ENCODE data around the gene GABPB1.
A peak's percentile ranks its signal among the peaks of the same experiment; 100 is the strongest.
"Not testable (repeated sequence)": the region's sequence is repeated elsewhere in the genome, so short reads cannot be mapped to it uniquely, and the experiment has no call there.

Gene GABPB1

GRCh38 chr15:50354838-50355618 is at the start of gene GABPB1:
TSS of gene GABPB1 (minus strand) at chr15:50355198. CDS start at chr15:50309798, 45,400 bp downstream.
- Histone ChIP-seq H3K36me3 (ENCODE audit: control insufficient read depth in 5 of 5, insufficient read depth in 5 of 5, low read length in 5 of 5) (peaks cover 0 to 4% (median 3%) of the 10 kb centered on the region in 5 donors), H3K4me3 (ENCODE audit: low read depth in 1 of 5, low read length in 5 of 5) (peak within 1 kb of the TSS; percentile 72 to 98 (median 94)), H3K27ac (ENCODE audit: low read depth, low read length) (peak within 1 kb of the TSS; percentile 99), H3K9ac (ENCODE audit: low read length in 5 of 5) (peak within 1 kb of the TSS; percentile 82 to 99 (median 99)), H3K27me3 (ENCODE audit: control insufficient read depth in 5 of 5, insufficient read depth in 4 of 5, low read length in 5 of 5) (no peaks in the 10 kb centered on the region), H3K4me1 (ENCODE audit: control insufficient read depth in 5 of 5, insufficient read depth in 5 of 5, low read length in 5 of 5) (peaks cover 9 to 52% (median 50%) of the 10 kb centered on the region in 5 donors), H3K9me3 (ENCODE audit: control insufficient read depth in 5 of 5, low read length in 5 of 5) (no peaks in the 10 kb centered on the region)

DNA sequence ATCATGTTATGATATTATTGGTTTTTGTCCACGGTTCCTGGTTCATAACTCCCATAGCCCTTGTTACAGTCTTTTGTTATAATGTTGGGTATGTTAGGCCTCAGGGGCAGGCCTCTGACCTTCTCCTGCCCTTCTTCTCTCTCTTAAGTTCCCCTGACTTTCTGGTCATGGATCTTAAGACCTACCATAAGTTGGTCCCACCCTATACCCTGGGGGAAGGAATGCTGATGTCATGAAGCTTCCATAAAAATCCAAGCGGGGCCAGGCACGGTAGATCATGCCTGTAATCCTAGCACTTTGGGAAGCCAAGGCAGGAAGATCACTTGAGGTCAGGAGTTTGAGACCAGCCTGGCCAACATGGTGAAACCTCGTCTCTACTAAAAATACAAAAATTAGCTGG is 36.6 kb upstream of the GABPB1 start:
- H3K4me3 ChIP-seq (ENCODE audit: low read depth in 1 of 5, low read length in 5 of 5); H3K27ac ChIP-seq (ENCODE audit: low read depth, low read length); H3K27me3 ChIP-seq (ENCODE audit: control insufficient read depth in 5 of 5, insufficient read depth in 4 of 5, low read length in 5 of 5); H3K36me3 ChIP-seq (ENCODE audit: control insufficient read depth in 5 of 5, insufficient read depth in 5 of 5, low read length in 5 of 5); H3K9ac ChIP-seq (ENCODE audit: low read length in 5 of 5); H3K4me1 ChIP-seq (ENCODE audit: control insufficient read depth in 5 of 5, insufficient read depth in 5 of 5, low read length in 5 of 5); H3K9me3 ChIP-seq (ENCODE audit: control insufficient read depth in 5 of 5, low read length in 5 of 5): not testable (repeated sequence)

DNA sequence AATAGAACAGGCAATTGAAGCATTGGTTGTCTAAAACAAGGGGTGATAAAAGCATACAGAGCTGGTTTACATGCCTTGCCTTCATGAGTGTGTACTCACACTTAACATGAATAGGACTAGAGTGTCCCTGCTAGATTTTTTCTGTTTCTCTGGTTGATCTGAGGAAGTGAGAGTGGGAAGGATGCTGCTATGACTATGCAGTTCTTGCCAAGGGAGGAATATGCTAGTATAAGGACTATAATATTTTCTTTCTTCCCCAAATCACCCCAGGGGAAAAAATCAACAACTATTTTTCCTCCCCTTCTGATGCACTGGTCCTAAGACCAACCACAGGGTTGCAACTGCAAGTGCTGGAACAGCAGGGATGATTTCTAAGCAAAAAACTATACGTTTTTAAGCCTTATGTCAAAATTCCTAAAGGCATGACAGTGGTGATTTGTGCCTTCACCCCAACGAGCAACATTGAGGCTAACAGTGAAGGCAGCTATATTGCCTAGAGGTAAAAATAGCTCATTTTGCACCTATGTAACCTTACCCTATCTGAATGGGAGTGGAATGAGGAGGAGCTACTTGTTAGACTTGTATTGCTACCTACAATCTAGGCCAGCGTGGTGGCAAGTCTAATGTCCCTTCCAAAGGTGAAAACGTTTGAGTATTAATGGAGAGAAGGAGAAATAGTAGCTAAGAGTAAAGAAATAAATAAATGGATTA is 35.7 kb upstream of the GABPB1 start:
- Histone ChIP-seq H3K4me1 (ENCODE audit: control insufficient read depth in 5 of 5, insufficient read depth in 5 of 5, low read length in 5 of 5) (peaks cover 0 to 2% (median 0%) of the 10 kb centered on the region in 5 donors), H3K9me3 (ENCODE audit: control insufficient read depth in 5 of 5, low read length in 5 of 5) (no peaks in the 10 kb centered on the region), H3K27ac (ENCODE audit: low read depth, low read length) (no peak overlapping the region), H3K27me3 (ENCODE audit: control insufficient read depth in 5 of 5, insufficient read depth in 4 of 5, low read length in 5 of 5) (no peaks in the 10 kb centered on the region), H3K36me3 (ENCODE audit: control insufficient read depth in 5 of 5, insufficient read depth in 5 of 5, low read length in 5 of 5) (no peaks in the 10 kb centered on the region), H3K9ac (ENCODE audit: low read length in 5 of 5) (no peak overlapping the region), H3K4me3 (ENCODE audit: low read depth in 1 of 5, low read length in 5 of 5) (no peak overlapping the region)

DNA sequence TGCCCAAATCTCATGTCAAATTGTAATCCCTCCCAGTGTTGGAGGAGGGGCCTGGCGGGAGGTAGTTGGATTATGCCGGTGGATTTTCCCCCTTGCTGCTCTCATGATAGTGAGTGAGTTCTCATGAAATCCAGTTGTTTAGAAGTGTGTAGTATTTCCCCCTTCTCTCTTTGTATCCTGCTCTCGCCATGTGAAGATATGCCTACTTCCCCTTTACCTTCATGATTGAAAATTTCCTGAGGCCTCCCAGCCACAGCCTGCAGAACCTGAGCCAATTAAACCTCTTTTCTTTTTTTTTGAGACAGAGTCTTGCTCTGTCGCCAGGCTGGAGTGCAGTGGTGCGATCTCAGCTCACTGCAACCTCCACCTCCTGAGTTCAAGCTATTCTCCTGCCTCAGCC is 27.4 kb upstream of the GABPB1 start:
- not testable (repeated sequence) for H3K9ac ChIP-seq (ENCODE audit: low read length in 5 of 5); H3K9me3 ChIP-seq (ENCODE audit: control insufficient read depth in 5 of 5, low read length in 5 of 5); H3K27ac ChIP-seq (ENCODE audit: low read depth, low read length); H3K27me3 ChIP-seq (ENCODE audit: control insufficient read depth in 5 of 5, insufficient read depth in 4 of 5, low read length in 5 of 5); H3K36me3 ChIP-seq (ENCODE audit: control insufficient read depth in 5 of 5, insufficient read depth in 5 of 5, low read length in 5 of 5); H3K4me1 ChIP-seq (ENCODE audit: control insufficient read depth in 5 of 5, insufficient read depth in 5 of 5, low read length in 5 of 5); H3K4me3 ChIP-seq (ENCODE audit: low read depth in 1 of 5, low read length in 5 of 5)

DNA sequence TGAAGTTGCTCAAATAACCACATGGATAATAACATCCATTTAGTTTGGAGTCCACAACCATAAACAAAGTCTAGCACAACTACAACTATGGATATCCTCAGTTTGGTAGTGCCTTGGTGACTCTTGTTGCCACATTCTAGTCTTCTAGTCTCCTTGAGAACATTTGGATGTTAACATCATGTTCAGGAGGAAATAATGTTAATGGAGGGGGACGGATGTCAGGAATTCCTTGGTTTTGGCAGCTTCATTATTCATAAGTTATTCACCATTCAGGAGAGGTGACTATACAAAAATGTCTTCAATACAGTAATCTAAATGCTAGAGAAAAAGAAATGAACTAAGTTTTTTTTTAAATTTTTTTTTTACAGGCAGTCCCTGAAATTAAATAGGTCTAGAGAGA is 26.4 kb upstream of the GABPB1 start:
- Histone ChIP-seq H3K4me1 (ENCODE audit: control insufficient read depth in 5 of 5, insufficient read depth in 5 of 5, low read length in 5 of 5) (no peaks in the 10 kb centered on the region), H3K36me3 (ENCODE audit: control insufficient read depth in 5 of 5, insufficient read depth in 5 of 5, low read length in 5 of 5) (no peaks in the 10 kb centered on the region), H3K27me3 (ENCODE audit: control insufficient read depth in 5 of 5, insufficient read depth in 4 of 5, low read length in 5 of 5) (no peaks in the 10 kb centered on the region), H3K27ac (ENCODE audit: low read depth, low read length) (no peak overlapping the region), H3K4me3 (ENCODE audit: low read depth in 1 of 5, low read length in 5 of 5) (no peak overlapping the region), H3K9me3 (ENCODE audit: control insufficient read depth in 5 of 5, low read length in 5 of 5) (no peaks in the 10 kb centered on the region), H3K9ac (ENCODE audit: low read length in 5 of 5) (no peak overlapping the region)

DNA sequence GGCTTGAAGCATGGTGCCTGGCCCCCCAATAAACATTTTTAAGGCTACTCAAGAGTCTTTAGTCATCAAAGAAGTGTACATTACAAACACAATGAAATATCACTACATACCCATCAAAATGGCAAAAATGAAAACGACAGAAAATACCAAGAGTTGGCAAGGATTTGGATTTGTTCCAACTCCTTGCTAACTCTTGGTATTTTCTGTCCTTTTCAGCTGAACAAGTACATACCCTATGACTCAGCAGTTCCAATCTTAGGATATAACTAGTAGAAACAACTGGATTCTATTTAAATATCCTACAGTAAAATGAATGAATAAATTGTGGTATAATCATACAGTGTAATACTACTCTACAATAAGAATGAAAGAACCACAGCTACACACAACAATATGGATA is 25.1 kb upstream of the GABPB1 start:
- Histone ChIP-seq H3K36me3 (ENCODE audit: control insufficient read depth in 5 of 5, insufficient read depth in 5 of 5, low read length in 5 of 5) (no peaks in the 10 kb centered on the region), H3K27ac (ENCODE audit: low read depth, low read length) (no peak overlapping the region), H3K4me3 (ENCODE audit: low read depth in 1 of 5, low read length in 5 of 5) (no peak overlapping the region), H3K9me3 (ENCODE audit: control insufficient read depth in 5 of 5, low read length in 5 of 5) (no peaks in the 10 kb centered on the region), H3K27me3 (ENCODE audit: control insufficient read depth in 5 of 5, insufficient read depth in 4 of 5, low read length in 5 of 5) (no peaks in the 10 kb centered on the region), H3K4me1 (ENCODE audit: control insufficient read depth in 5 of 5, insufficient read depth in 5 of 5, low read length in 5 of 5) (no peaks in the 10 kb centered on the region), H3K9ac (ENCODE audit: low read length in 5 of 5) (no peak overlapping the region)

DNA sequence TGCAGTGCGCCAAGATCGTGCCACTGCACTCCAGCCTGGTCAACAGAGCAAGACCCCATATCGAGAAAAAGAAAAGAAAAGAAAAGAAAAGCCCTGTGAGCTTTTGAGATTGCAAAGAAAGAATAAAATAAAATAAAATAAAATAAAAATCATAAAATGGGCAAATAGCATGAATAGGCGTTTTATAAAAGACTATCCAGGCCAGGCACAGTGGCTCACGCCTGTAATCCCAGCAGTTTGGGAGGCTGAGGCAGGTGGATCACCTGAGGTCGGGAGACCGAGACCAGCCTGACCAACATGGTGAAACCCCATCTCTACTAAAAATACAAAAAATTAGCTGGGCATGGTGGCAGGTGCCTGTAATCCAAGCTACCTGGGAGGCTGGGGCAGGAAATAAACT is 24.4 kb upstream of the GABPB1 start:
- not testable (repeated sequence) for H3K36me3 ChIP-seq (ENCODE audit: control insufficient read depth in 5 of 5, insufficient read depth in 5 of 5, low read length in 5 of 5); H3K27me3 ChIP-seq (ENCODE audit: control insufficient read depth in 5 of 5, insufficient read depth in 4 of 5, low read length in 5 of 5); H3K27ac ChIP-seq (ENCODE audit: low read depth, low read length)

DNA sequence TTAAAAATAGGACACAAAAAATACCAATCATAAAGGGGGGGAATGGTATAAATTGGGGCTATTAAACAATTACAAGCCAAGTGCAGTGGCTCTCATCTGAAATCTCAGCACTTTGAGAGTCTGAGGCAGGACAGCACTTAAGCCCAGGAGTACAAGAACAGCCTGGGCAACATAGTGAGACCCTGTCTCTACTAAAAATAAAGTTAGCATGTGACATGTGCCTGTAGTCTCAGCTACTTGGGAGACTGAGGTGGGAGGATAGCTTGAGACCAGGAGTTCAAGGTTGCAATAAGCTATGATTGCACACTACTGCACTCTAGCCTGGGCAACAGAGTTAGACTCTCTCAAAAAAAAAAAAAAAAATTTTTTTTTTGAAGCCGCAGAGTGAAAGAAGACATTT is 23.8 kb upstream of the GABPB1 start:
- H3K9ac ChIP-seq (ENCODE audit: low read length in 5 of 5) = no peak overlapping the region
- H3K9me3 ChIP-seq (ENCODE audit: control insufficient read depth in 5 of 5, low read length in 5 of 5) = no peaks in the 10 kb centered on the region
- no peaks in the 10 kb centered on the region for H3K36me3 ChIP-seq (ENCODE audit: control insufficient read depth in 5 of 5, insufficient read depth in 5 of 5, low read length in 5 of 5)
- no peaks in the 10 kb centered on the region for H3K4me1 ChIP-seq (ENCODE audit: control insufficient read depth in 5 of 5, insufficient read depth in 5 of 5, low read length in 5 of 5)
- H3K27ac ChIP-seq (ENCODE audit: low read depth, low read length) = no peak overlapping the region
- no peak overlapping the region for H3K4me3 ChIP-seq (ENCODE audit: low read depth in 1 of 5, low read length in 5 of 5)
- H3K27me3 ChIP-seq (ENCODE audit: control insufficient read depth in 5 of 5, insufficient read depth in 4 of 5, low read length in 5 of 5) = no peaks in the 10 kb centered on the region

More for the DNA sequence above, 24.4 kb upstream of the GABPB1 start:
- not testable (repeated sequence) for H3K9ac ChIP-seq (ENCODE audit: low read length in 5 of 5); H3K9me3 ChIP-seq (ENCODE audit: control insufficient read depth in 5 of 5, low read length in 5 of 5); H3K4me3 ChIP-seq (ENCODE audit: low read depth in 1 of 5, low read length in 5 of 5); H3K4me1 ChIP-seq (ENCODE audit: control insufficient read depth in 5 of 5, insufficient read depth in 5 of 5, low read length in 5 of 5)

DNA sequence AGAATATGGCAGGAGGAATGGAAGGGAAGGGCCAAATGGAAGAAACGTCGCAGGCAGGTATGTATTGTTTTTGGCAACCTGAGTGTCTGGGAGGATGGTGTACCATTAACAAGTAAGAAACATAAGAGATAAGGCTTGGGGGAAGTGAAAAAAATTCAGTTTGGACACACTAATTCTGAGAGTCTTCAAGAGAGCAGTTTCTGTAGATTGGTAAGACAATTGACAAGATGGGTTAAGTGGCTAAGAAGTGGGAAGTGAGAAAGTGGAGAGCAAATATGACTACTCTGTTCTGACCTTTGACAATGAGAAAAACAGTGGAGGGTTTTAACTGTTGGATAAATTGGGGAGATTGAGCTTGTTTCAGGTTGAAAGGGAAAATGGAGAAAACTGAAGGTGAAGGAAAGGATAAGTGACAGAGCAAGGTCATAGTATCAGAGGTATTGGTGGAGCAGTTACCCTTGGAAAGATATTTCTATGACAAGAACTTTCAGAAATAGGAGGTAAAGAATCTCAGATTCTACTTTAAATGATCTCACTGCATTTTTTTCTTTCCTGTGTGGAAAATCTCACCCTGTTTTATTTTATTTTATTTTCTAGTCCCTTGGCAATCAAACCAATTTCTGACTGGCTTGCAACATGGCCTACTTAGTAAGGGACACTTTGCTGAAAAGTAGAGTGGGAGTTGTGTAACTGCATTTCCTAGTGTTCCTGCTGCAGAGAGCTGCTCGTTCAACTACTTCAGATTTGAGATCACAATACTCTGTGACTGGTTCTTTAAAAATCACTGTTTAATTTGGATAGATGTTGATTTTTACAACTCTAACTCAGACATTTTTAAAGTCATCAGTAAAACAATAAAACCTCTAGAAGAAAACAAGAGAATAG is 23.1 kb upstream of the GABPB1 start:
- Histone ChIP-seq H3K27ac (ENCODE audit: low read depth, low read length) (no peak overlapping the region), H3K36me3 (ENCODE audit: control insufficient read depth in 5 of 5, insufficient read depth in 5 of 5, low read length in 5 of 5) (no peaks in the 10 kb centered on the region), H3K9me3 (ENCODE audit: control insufficient read depth in 5 of 5, low read length in 5 of 5) (no peaks in the 10 kb centered on the region), H3K4me1 (ENCODE audit: control insufficient read depth in 5 of 5, insufficient read depth in 5 of 5, low read length in 5 of 5) (no peaks in the 10 kb centered on the region), H3K9ac (ENCODE audit: low read length in 5 of 5) (no peak overlapping the region), H3K4me3 (ENCODE audit: low read depth in 1 of 5, low read length in 5 of 5) (no peak overlapping the region), H3K27me3 (ENCODE audit: control insufficient read depth in 5 of 5, insufficient read depth in 4 of 5, low read length in 5 of 5) (no peaks in the 10 kb centered on the region)

DNA sequence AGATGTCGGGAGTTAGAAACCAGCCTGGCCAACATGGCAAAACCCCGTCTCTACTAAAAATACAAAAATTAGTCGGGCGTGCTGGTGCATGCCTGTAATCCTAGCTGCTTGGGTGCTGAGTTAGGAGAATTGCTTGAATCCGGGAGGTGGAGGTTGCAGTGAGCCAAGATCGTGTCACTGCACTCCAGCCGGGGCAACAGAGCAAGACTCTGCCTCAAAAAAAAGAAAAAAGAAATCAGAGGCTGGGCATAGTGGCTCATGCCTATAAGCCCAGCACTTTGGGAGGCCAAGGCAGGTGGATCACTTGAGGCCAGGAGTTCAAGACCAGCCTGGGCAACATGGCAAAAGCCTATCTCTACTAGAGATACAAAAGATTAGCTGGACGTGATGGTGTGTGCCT is 14.6 kb upstream of the GABPB1 start:
- not testable (repeated sequence) for H3K27ac ChIP-seq (ENCODE audit: low read depth, low read length); H3K9ac ChIP-seq (ENCODE audit: low read length in 5 of 5); H3K36me3 ChIP-seq (ENCODE audit: control insufficient read depth in 5 of 5, insufficient read depth in 5 of 5, low read length in 5 of 5); H3K9me3 ChIP-seq (ENCODE audit: control insufficient read depth in 5 of 5, low read length in 5 of 5); H3K27me3 ChIP-seq (ENCODE audit: control insufficient read depth in 5 of 5, insufficient read depth in 4 of 5, low read length in 5 of 5); H3K4me3 ChIP-seq (ENCODE audit: low read depth in 1 of 5, low read length in 5 of 5); H3K4me1 ChIP-seq (ENCODE audit: control insufficient read depth in 5 of 5, insufficient read depth in 5 of 5, low read length in 5 of 5)

Measured in subcutaneous abdominal adipose tissue (tissue), 5 donors.